ENCODE results near the gene NFS1. TPM values are rescaled to one million over a fixed set of nuclear protein-coding genes. Genes with fewer than 3 reads are reported as not detected.
"Not testable (repeated sequence)": the region's sequence is repeated elsewhere in the genome, so short reads cannot be mapped to it uniquely, and the experiment has no call there.

The NFS1 gene
- total RNA-seq, 2 experiments from 2014 or later, result 34.6 to 35.1 TPM

- CTCF ChIA-PET, result interaction anchor here (1.0 to 5.2 kb wide), 6 partner anchors 11 to 184 kb away, joined by 3 to 28 read pairs (median 6); no protein-coding TSS in a partner anchor
- Mint-ChIP-seq H3K9me3 (ENCODE audit: low read depth) (no peaks in the 10 kb centered on the region), H3K36me3 (peaks cover 34% of the 10 kb centered on the region), H3K4me1 (peaks cover 46% of the 10 kb centered on the region), H3K27me3 (no peaks in the 10 kb centered on the region), H3K27ac (peak overlapping the region; percentile 98), H3K4me3 (peak overlapping the region; percentile 90)
- peak; percentile 36 for DNase-seq
- no peak for ATAC-seq
These were observed 1.5 kb upstream of the NFS1 start for GRCh38 chr20:35700625-35701148.

GRCh38 chr20:35699957-35700624 lies 939 bp upstream of the NFS1 start:
- H3K27me3 Mint-ChIP-seq, result no peaks in the 10 kb centered on the region
- CTCF ChIA-PET, result interaction anchor here (0.9 to 5.2 kb wide), 12 partner anchors 11 to 255 kb away, joined by 3 to 28 read pairs (median 5); partner anchors contain the start of genes RBM39 and SCAND1
- peaks cover 48% of the 10 kb centered on the region for H3K4me1 Mint-ChIP-seq
- H3K27ac Mint-ChIP-seq, result peak overlapping the region; percentile 98
- DNase-seq (no peak), ATAC-seq (no peak)
- H3K9me3 Mint-ChIP-seq (ENCODE audit: low read depth), result no peaks in the 10 kb centered on the region
- H3K36me3 Mint-ChIP-seq, result peaks cover 37% of the 10 kb centered on the region
- peak overlapping the region; percentile 90 for H3K4me3 Mint-ChIP-seq

GRCh38 chr20:35698298-35699126 lies 640 bp downstream of the NFS1 start:
- peak; percentile 40 for DNase-seq
- peaks cover 39% of the 10 kb centered on the region for H3K4me1 Mint-ChIP-seq
- peak; percentile 41 for ATAC-seq
- peak overlapping the region; percentile 90 for H3K4me3 Mint-ChIP-seq
- H3K9me3 Mint-ChIP-seq (ENCODE audit: low read depth), result no peaks in the 10 kb centered on the region
- H3K27me3 Mint-ChIP-seq, result no peaks in the 10 kb centered on the region
- CTCF ChIA-PET, result interaction anchor here (1.0 to 5.2 kb wide), 7 partner anchors 13 to 79 kb away, joined by 3 to 28 read pairs (median 5); no protein-coding TSS in a partner anchor
- H3K36me3 Mint-ChIP-seq, result peaks cover 25% of the 10 kb centered on the region
- H3K27ac Mint-ChIP-seq, result peak overlapping the region; percentile 81

GRCh38 chr20:35697696-35698297 lies 1.4 kb downstream of the NFS1 start:
- Mint-ChIP-seq H3K4me1 (peaks cover 35% of the 10 kb centered on the region), H3K27me3 (no peaks in the 10 kb centered on the region), H3K36me3 (peaks cover 22% of the 10 kb centered on the region), H3K9me3 (ENCODE audit: low read depth) (no peaks in the 10 kb centered on the region), H3K27ac (peak overlapping the region; percentile 30), H3K4me3 (peak overlapping the region; percentile 90)
- CTCF ChIA-PET, result interaction anchor here (1.6 to 1.9 kb wide), 2 partner anchors 22 to 26 kb away, joined by 3 to 7 read pairs; no protein-coding TSS in a partner anchor
- DNase-seq (peak; percentile 35), ATAC-seq (no peak)

- peaks cover 13% of the 10 kb centered on the region for H3K36me3 Mint-ChIP-seq
- no peaks in the 10 kb centered on the region for H3K27me3 Mint-ChIP-seq
- CTCF ChIA-PET, result interaction anchor here (1.0 to 1.3 kb wide), 2 partner anchors 46 to 77 kb away, joined by 3 read pairs; partner anchors contain the start of gene RBM39
- H3K9me3 Mint-ChIP-seq (ENCODE audit: low read depth), result no peaks in the 10 kb centered on the region
- DNase-seq (peak; percentile 3), ATAC-seq (no peak)
- H3K4me3 Mint-ChIP-seq, result no peak overlapping the region
- H3K27ac Mint-ChIP-seq, result no peak overlapping the region
- H3K4me1 Mint-ChIP-seq, result peaks cover 27% of the 10 kb centered on the region
These were observed 3.2 kb downstream of the NFS1 start for GRCh38 chr20:35695978-35696377.

- Mint-ChIP-seq H3K36me3 (peaks cover 12% of the 10 kb centered on the region), H3K27me3 (no peaks in the 10 kb centered on the region), H3K4me3 (no peak overlapping the region), H3K9me3 (ENCODE audit: low read depth) (no peaks in the 10 kb centered on the region), H3K4me1 (peaks cover 20% of the 10 kb centered on the region), H3K27ac (no peak overlapping the region)
- CTCF ChIA-PET, result no interaction called here
- ATAC-seq (no peak), DNase-seq (peak; percentile 26)
These were observed 3.9 kb downstream of the NFS1 start for GRCh38 chr20:35695245-35695749.

- Mint-ChIP-seq H3K9me3 (ENCODE audit: low read depth) (no peaks in the 10 kb centered on the region), H3K4me3 (no peak overlapping the region), H3K36me3 (peaks cover 24% of the 10 kb centered on the region), H3K27ac (no peak overlapping the region), H3K4me1 (peaks cover under 1% of the 10 kb centered on the region), H3K27me3 (no peaks in the 10 kb centered on the region)
- ATAC-seq, result no peak
- no peak for DNase-seq
- CTCF ChIA-PET, result no interaction called here
These were observed 8.9 kb downstream of the NFS1 start for GRCh38 chr20:35690265-35690664.

- peaks cover 17% of the 10 kb centered on the region for H3K36me3 Mint-ChIP-seq
- H3K27ac Mint-ChIP-seq; H3K9me3 Mint-ChIP-seq (ENCODE audit: low read depth); CTCF ChIA-PET; ATAC-seq; H3K4me3 Mint-ChIP-seq; H3K4me1 Mint-ChIP-seq; H3K27me3 Mint-ChIP-seq: not testable (repeated sequence)
- peak; percentile 40 for DNase-seq
These were observed 12.3 kb downstream of the NFS1 start for GRCh38 chr20:35686872-35687271.

- H3K4me1 Mint-ChIP-seq; H3K27me3 Mint-ChIP-seq; H3K27ac Mint-ChIP-seq; DNase-seq; H3K4me3 Mint-ChIP-seq; H3K9me3 Mint-ChIP-seq (ENCODE audit: low read depth); ATAC-seq: not testable (repeated sequence)
- CTCF ChIA-PET, result interaction anchor here (0.6 kb wide), 1 partner anchor 19 kb away, joined by 3 read pairs; no protein-coding TSS in a partner anchor
- peaks cover 18% of the 10 kb centered on the region for H3K36me3 Mint-ChIP-seq
These were observed 13.8 kb downstream of the NFS1 start for GRCh38 chr20:35685368-35685767.

- Mint-ChIP-seq H3K27me3 (no peaks in the 10 kb centered on the region), H3K9me3 (ENCODE audit: low read depth) (no peaks in the 10 kb centered on the region), H3K36me3 (peaks cover 2% of the 10 kb centered on the region), H3K4me1 (no peaks in the 10 kb centered on the region), H3K4me3 (no peak overlapping the region), H3K27ac (no peak overlapping the region)
- ATAC-seq (no peak), DNase-seq (no peak)
- CTCF ChIA-PET, result no interaction called here
These were observed 17.2 kb downstream of the NFS1 start for GRCh38 chr20:35681960-35682359.

- no peak for DNase-seq
- H3K27me3 Mint-ChIP-seq, result no peaks in the 10 kb centered on the region
- peaks cover 2% of the 10 kb centered on the region for H3K36me3 Mint-ChIP-seq
- CTCF ChIA-PET, result no interaction called here
- no peak overlapping the region for H3K27ac Mint-ChIP-seq
- no peak for ATAC-seq
- no peaks in the 10 kb centered on the region for H3K4me1 Mint-ChIP-seq
- no peaks in the 10 kb centered on the region for H3K9me3 Mint-ChIP-seq (ENCODE audit: low read depth)
- H3K4me3 Mint-ChIP-seq, result no peak overlapping the region
These were observed 18.5 kb downstream of the NFS1 start for GRCh38 chr20:35680452-35681183.

- H3K4me1 Mint-ChIP-seq, result no peaks in the 10 kb centered on the region
- H3K27ac Mint-ChIP-seq, result no peak overlapping the region
- no peaks in the 10 kb centered on the region for H3K9me3 Mint-ChIP-seq (ENCODE audit: low read depth)
- H3K4me3 Mint-ChIP-seq, result no peak overlapping the region
- DNase-seq (peak; percentile 27), ATAC-seq (no peak)
- H3K27me3 Mint-ChIP-seq, result no peaks in the 10 kb centered on the region
- CTCF ChIA-PET, result no interaction called here
- H3K36me3 Mint-ChIP-seq, result peaks cover 26% of the 10 kb centered on the region
These were observed 24.2 kb downstream of the NFS1 start for GRCh38 chr20:35674921-35675320.
